Measurements from ENCODE around the gene UQCRC1.

UQCRC1 gene

DNA sequence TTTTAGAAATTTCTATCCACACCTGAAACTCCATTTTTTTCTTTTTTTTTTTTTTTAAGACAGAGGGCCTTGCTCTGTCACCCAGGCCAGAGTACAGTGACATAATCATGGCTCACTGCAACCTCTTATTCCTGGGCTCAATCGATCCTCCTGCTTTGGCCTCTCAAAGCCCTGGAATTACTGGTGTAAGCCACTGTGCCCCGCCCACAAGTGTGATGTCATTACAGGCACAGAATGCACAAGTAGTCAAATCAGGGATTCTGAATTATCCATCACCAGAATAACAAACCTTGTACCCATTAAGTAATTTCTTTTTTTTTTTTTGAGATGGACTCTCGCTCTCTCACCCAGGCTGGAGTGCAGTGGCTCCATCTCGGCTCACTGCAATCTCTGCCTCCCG, 1.9 kb downstream of the UQCRC1 start:
- Histone ChIP-seq H3K36me3 (ENCODE audit: control insufficient read depth in 2 of 2, insufficient read depth in 1 of 2, low read length in 2 of 2) (peaks cover 14 to 53% of the 10 kb centered on the region in 2 experiments; a peak in 2 of 3 replicates), H3K27ac (ENCODE audit: extremely low read depth, low read depth, low read length) (no peak overlapping the region), H3K4me1 (ENCODE audit: control insufficient read depth, insufficient read depth, low read length) (no peaks in the 10 kb centered on the region), H3K9me3 (ENCODE audit: control insufficient read depth, insufficient read depth, low read depth, low read length) (no peaks in the 10 kb centered on the region), H3K4me3 (ENCODE audit: low read depth, low read length) (no peak overlapping the region)
- ChIA-PET CTCF (interaction anchor here (1.0 kb wide), 1 partner anchor 28 kb away, joined by 4 read pairs; the partner anchor contains the start of gene SLC26A6), POLR2A (no interaction called here)
- no peak for TF ChIP-seq ZEB2 (tag by site-specific recombination; IDR thresholded peaks at IDR 0.05)
- TF ChIP-seq, protein P1, sequence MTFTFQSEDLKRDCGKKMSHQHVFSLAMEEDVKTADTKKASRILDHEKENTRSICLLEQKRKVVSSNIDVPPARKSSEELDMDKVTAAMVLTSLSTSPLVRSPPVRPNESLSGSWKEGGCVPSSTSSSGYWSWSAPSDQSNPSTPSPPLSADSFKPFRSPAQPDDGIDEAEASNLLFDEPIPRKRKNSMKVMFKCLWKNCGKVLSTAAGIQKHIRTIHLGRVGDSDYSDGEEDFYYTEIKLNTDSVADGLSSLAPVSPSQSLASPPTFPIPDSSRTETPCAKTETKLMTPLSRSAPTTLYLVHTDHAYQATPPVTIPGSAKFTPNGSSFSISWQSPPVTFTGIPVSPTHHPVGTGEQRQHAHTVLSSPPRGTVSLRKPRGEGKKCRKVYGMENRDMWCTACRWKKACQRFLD (tag by site-specific recombination; IDR thresholded peaks at IDR 0.05): no peak
- 0 out of 2 replicates have a peak, but pooled peaks have one; percentile 31 for TF ChIP-seq KLF9 (tag by site-specific recombination; IDR thresholded peaks at IDR 0.05; ENCODE audit: low read depth)
- TF ChIP-seq ZNF610 (tag by site-specific recombination; IDR thresholded peaks at IDR 0.05; ENCODE audit: borderline replicate concordance): no peak
- TF ChIP-seq ZNF148 (tag by site-specific recombination; IDR thresholded peaks at IDR 0.05; ENCODE audit: borderline replicate concordance): no peak
- no peak for TF ChIP-seq ZNF366 (tag by site-specific recombination; conservative IDR thresholded peaks at IDR 0.05)
- no peak for TF ChIP-seq ZNF391 (tag by site-specific recombination; IDR thresholded peaks at IDR 0.05; ENCODE audit: borderline replicate concordance, low read depth)
- 0 out of 2 replicates have a peak, but pooled peaks have one; percentile 21 for TF ChIP-seq ZNF629 (tag by site-specific recombination; IDR thresholded peaks at IDR 0.05)
- no peak for TF ChIP-seq PRDM2 (tag by site-specific recombination; IDR thresholded peaks at IDR 0.05; ENCODE audit: borderline replicate concordance)
- no peak for TF ChIP-seq ZNF211 (tag by site-specific recombination; IDR thresholded peaks at IDR 0.05; ENCODE audit: low read depth)
- TF ChIP-seq ZNF157 (tag by site-specific recombination; IDR thresholded peaks at IDR 0.05): no peak
- no peak for TF ChIP-seq ZNF266 (tag by site-specific recombination; IDR thresholded peaks at IDR 0.05; ENCODE audit: low read depth)
- no peak for TF ChIP-seq ZNF341 (tag by site-specific recombination; IDR thresholded peaks at IDR 0.05; ENCODE audit: low read depth)
- TF ChIP-seq ZNF621 (tag by site-specific recombination; IDR thresholded peaks at IDR 0.05): no peak
- no peak for TF ChIP-seq ZNF214 (tag by site-specific recombination; IDR thresholded peaks at IDR 0.05; ENCODE audit: borderline replicate concordance)
- TF ChIP-seq, protein P2, sequence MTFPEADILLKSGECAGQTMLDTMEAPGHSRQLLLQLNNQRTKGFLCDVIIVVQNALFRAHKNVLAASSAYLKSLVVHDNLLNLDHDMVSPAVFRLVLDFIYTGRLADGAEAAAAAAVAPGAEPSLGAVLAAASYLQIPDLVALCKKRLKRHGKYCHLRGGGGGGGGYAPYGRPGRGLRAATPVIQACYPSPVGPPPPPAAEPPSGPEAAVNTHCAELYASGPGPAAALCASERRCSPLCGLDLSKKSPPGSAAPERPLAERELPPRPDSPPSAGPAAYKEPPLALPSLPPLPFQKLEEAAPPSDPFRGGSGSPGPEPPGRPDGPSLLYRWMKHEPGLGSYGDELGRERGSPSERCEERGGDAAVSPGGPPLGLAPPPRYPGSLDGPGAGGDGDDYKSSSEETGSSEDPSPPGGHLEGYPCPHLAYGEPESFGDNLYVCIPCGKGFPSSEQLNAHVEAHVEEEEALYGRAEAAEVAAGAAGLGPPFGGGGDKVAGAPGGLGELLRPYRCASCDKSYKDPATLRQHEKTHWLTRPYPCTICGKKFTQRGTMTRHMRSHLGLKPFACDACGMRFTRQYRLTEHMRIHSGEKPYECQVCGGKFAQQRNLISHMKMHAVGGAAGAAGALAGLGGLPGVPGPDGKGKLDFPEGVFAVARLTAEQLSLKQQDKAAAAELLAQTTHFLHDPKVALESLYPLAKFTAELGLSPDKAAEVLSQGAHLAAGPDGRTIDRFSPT (tag by site-specific recombination; IDR thresholded peaks at IDR 0.05): no peak
- TF ChIP-seq ZNF274 (IDR thresholded peaks at IDR 0.05; ENCODE audit: low read length): no peak
- TF ChIP-seq ZNF274 (tag by site-specific recombination; IDR thresholded peaks at IDR 0.05; ENCODE audit: borderline replicate concordance): no peak
- no peak for TF ChIP-seq SP7 (tag by site-specific recombination; IDR thresholded peaks at IDR 0.05)
- no peak for TF ChIP-seq ZNF549 (tag by site-specific recombination; IDR thresholded peaks at IDR 0.05)
- TF ChIP-seq GLI4 (tag by site-specific recombination; IDR thresholded peaks at IDR 0.05): no peak
- no peak for TF ChIP-seq ZNF473 (tag by site-specific recombination; IDR thresholded peaks at IDR 0.05)
- no peak for TF ChIP-seq GLI2 (tag by site-specific recombination; IDR thresholded peaks at IDR 0.05; ENCODE audit: borderline replicate concordance, low read depth)
- no peak for TF ChIP-seq MEIS1 (CRISPR knock-in tag; IDR thresholded peaks at IDR 0.05; ENCODE audit: borderline replicate concordance)
- TF ChIP-seq ZNF658 (tag by site-specific recombination; IDR thresholded peaks at IDR 0.05): no peak
- TF ChIP-seq IKZF3 (tag by site-specific recombination; IDR thresholded peaks at IDR 0.05): no peak
